Brain microvascular endothelial cell (primary cell): ENCODE results near the gene SOX8.
"Not testable (repeated sequence)": the region's sequence is repeated elsewhere in the genome, so short reads cannot be mapped to it uniquely, and the experiment has no call there.

Experiments used
- DNase-seq: peaks from one replicate; pipeline ENCODE4 v3.0.0-alpha.2; 2020
- H3K27ac ChIP-seq: fragments of 250-450 bp; sonication (Bioruptor Pico); 2 replicates; pipeline ENCODE4 v1.5.1; 2020; ENCODE audit warnings: mild to moderate bottlenecking, moderate library complexity
- H3K27me3 ChIP-seq: fragments of 250-450 bp; sonication (Bioruptor Pico); replicated peaks from 2 replicates; pipeline ENCODE4 v1.5.1; 2020; ENCODE audit warnings: mild to moderate bottlenecking
- H3K36me3 ChIP-seq: fragments of 250-450 bp; sonication (Bioruptor Pico); replicated peaks from 2 replicates; pipeline ENCODE4 v1.5.1; 2020; ENCODE audit warnings: mild to moderate bottlenecking
- H3K4me3 ChIP-seq: 2 replicates; pipeline ENCODE4 v1.5.1; 2011; ENCODE audit warnings: low read depth, mild to moderate bottlenecking, control low read depth, low read length, moderate library complexity
- CTCF ChIP-seq: IDR thresholded peaks from 2 replicates; pipeline ENCODE4 v1.5.1; 2011; ENCODE audit warnings: low read depth, mild to moderate bottlenecking, moderate library complexity, low read length, control low read depth, inconsistent platforms; ENCODE audit errors: missing control alignments
- in situ Hi-C: cut with HindIII; loops from 2 replicates; pipeline ENCODE4 v1.10.0; 2017; ENCODE audit warnings: low sequenced_read_pairs, low pct_ligation_motif_present

SOX8 gene

GRCh38 chr16:951660-952301 lies 29.8 kb upstream of the SOX8 start:
- in situ Hi-C loops = no loop called here
- H3K27me3 ChIP-seq = no peaks in the 10 kb centered on the region
- no peak overlapping the region for H3K27ac ChIP-seq
- no peak for DNase-seq
- no peak overlapping the region for H3K4me3 ChIP-seq
- TF ChIP-seq CTCF = no peak
- no peaks in the 10 kb centered on the region for H3K36me3 ChIP-seq

GRCh38 chr16:952321-952720 lies 29.2 kb upstream of the SOX8 start:
- no peak overlapping the region for H3K4me3 ChIP-seq
- no peak for TF ChIP-seq CTCF
- H3K27ac ChIP-seq = no peak overlapping the region
- in situ Hi-C loops = no loop called here
- no peaks in the 10 kb centered on the region for H3K36me3 ChIP-seq
- no peak for DNase-seq
- H3K27me3 ChIP-seq = no peaks in the 10 kb centered on the region

GRCh38 chr16:953818-954217 lies 27.8 kb upstream of the SOX8 start:
- H3K4me3 ChIP-seq, in situ Hi-C loops, DNase-seq, H3K27ac ChIP-seq, H3K36me3 ChIP-seq, H3K27me3 ChIP-seq: not testable (repeated sequence)

DNA sequence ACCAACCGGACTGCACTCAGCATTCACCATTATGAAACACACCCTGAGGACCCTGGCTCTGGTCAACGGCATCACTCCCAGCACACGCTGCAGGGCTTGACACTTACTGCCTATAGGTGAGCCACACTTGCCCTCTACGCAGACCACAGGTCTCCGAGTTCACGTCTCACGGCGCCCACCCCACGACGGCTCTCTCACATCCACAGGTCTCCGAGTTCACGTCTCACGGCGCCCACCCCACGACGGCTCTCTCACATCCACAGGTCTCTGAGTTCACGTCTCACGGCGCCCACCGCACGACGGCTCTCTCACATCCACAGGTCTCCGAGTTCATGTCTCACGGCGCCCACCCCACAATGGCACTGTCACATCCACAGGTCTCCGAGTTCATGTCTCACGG lies 25.8 kb upstream of the SOX8 start:
- H3K27me3 ChIP-seq, DNase-seq, H3K4me3 ChIP-seq, H3K36me3 ChIP-seq, H3K27ac ChIP-seq, in situ Hi-C loops: not testable (repeated sequence)

GRCh38 chr16:959232-960040 lies 22.1 kb upstream of the SOX8 start:
- Histone ChIP-seq H3K27me3 (no peaks in the 10 kb centered on the region), H3K36me3 (no peaks in the 10 kb centered on the region), H3K27ac (no peak overlapping the region), H3K4me3 (no peak overlapping the region)
- no peak for DNase-seq
- in situ Hi-C loops = no loop called here
- TF ChIP-seq CTCF = no peak

DNA sequence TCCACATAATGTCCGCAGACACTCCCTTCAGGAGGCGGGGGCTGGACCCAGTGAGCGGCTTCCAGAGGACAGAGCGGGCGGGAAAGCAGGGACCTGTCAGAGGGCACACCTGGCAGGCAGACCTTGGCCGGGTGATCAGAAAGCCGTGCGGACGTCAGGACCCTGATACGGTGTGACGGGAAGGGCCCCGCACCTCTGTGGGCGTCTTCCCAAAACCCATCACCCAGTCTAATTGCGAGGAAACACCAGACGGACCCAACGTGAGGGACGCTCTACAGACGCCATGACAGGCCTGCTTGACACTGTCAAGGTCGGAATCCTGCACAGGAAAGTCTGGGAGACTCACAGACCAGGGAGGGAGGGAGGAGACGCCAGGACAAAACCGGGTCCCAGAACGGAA lies 19.2 kb upstream of the SOX8 start:
- in situ Hi-C loops = no loop called here
- no peaks in the 10 kb centered on the region for H3K27me3 ChIP-seq
- H3K4me3 ChIP-seq = no peak overlapping the region
- H3K36me3 ChIP-seq = no peaks in the 10 kb centered on the region
- TF ChIP-seq CTCF = no peak
- no peak for DNase-seq
- H3K27ac ChIP-seq = no peak overlapping the region
